ENCODE results near the gene MGME1. TPM values are rescaled to one million over a fixed set of nuclear protein-coding genes. Genes with fewer than 3 reads are reported as not detected.

MGME1 gene
- total RNA-seq, 1 donor from 2014 or later = 32.7 TPM

- H3K9me3 Mint-ChIP-seq = no peaks in the 10 kb centered on the region
- TF ChIP-seq CTCF (conservative IDR thresholded peaks at IDR 0.05) = no peak
- H3K27me3 Mint-ChIP-seq = no peaks in the 10 kb centered on the region
- peaks cover 28% of the 10 kb centered on the region for H3K36me3 Mint-ChIP-seq
- peak overlapping the region; percentile 99 for H3K27ac Mint-ChIP-seq
- H3K4me3 Mint-ChIP-seq = peak overlapping the region; percentile 97
- no peak for DNase-seq (ENCODE audit: extremely low spot score, unreplicated experiment)
- H3K4me1 Mint-ChIP-seq (ENCODE audit: unreplicated experiment) = peaks cover 30% of the 10 kb centered on the region
These were observed 3.3 kb downstream of the MGME1 start for GRCh38 chr20:17972121-17972520.

DNA sequence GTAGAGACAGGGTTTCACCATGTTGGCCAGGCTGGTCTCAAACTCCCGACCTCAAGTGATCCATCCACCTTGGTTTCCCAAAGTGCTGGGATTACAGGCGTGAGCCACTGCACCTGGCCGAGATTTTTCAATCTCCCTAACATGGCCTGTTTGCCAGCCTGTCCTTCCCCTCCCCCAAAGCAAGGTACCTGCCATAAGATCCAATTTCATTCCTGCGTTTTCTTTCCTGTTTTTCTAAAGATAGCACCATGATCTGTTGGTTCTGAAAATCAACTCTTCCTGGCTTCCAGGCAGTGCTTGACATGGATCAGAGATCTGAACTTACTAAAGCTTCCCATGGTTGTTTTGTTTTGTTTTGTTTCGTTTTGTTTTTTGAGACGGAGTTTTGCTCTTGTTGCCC, 7.5 kb downstream of the MGME1 start:
- H3K4me1 Mint-ChIP-seq (ENCODE audit: unreplicated experiment) = peaks cover 26% of the 10 kb centered on the region
- H3K36me3 Mint-ChIP-seq = peaks cover 31% of the 10 kb centered on the region
- H3K4me3 Mint-ChIP-seq = no peak overlapping the region
- no peak for DNase-seq (ENCODE audit: extremely low spot score, unreplicated experiment)
- no peaks in the 10 kb centered on the region for H3K9me3 Mint-ChIP-seq
- TF ChIP-seq CTCF (conservative IDR thresholded peaks at IDR 0.05) = no peak
- H3K27me3 Mint-ChIP-seq = no peaks in the 10 kb centered on the region
- no peak overlapping the region for H3K27ac Mint-ChIP-seq

GRCh38 chr20:17985388-17986018, 16.7 kb downstream of the MGME1 start:
- H3K27me3 Mint-ChIP-seq = no peaks in the 10 kb centered on the region
- no peaks in the 10 kb centered on the region for H3K4me1 Mint-ChIP-seq (ENCODE audit: unreplicated experiment)
- H3K36me3 Mint-ChIP-seq = peaks cover 3% of the 10 kb centered on the region
- H3K4me3 Mint-ChIP-seq = no peak overlapping the region
- no peak for DNase-seq (ENCODE audit: extremely low spot score, unreplicated experiment)
- H3K27ac Mint-ChIP-seq = no peak overlapping the region
- TF ChIP-seq CTCF (conservative IDR thresholded peaks at IDR 0.05) = no peak
- H3K9me3 Mint-ChIP-seq = no peaks in the 10 kb centered on the region

- H3K4me3 Mint-ChIP-seq = no peak overlapping the region
- no peak for DNase-seq (ENCODE audit: extremely low spot score, unreplicated experiment)
- no peaks in the 10 kb centered on the region for H3K4me1 Mint-ChIP-seq (ENCODE audit: unreplicated experiment)
- no peaks in the 10 kb centered on the region for H3K27me3 Mint-ChIP-seq
- H3K36me3 Mint-ChIP-seq = peaks cover 3% of the 10 kb centered on the region
- no peak for TF ChIP-seq CTCF (conservative IDR thresholded peaks at IDR 0.05)
- no peak overlapping the region for H3K27ac Mint-ChIP-seq
- no peaks in the 10 kb centered on the region for H3K9me3 Mint-ChIP-seq
These were observed 19.2 kb downstream of the MGME1 start for GRCh38 chr20:17987988-17988387.

DNA sequence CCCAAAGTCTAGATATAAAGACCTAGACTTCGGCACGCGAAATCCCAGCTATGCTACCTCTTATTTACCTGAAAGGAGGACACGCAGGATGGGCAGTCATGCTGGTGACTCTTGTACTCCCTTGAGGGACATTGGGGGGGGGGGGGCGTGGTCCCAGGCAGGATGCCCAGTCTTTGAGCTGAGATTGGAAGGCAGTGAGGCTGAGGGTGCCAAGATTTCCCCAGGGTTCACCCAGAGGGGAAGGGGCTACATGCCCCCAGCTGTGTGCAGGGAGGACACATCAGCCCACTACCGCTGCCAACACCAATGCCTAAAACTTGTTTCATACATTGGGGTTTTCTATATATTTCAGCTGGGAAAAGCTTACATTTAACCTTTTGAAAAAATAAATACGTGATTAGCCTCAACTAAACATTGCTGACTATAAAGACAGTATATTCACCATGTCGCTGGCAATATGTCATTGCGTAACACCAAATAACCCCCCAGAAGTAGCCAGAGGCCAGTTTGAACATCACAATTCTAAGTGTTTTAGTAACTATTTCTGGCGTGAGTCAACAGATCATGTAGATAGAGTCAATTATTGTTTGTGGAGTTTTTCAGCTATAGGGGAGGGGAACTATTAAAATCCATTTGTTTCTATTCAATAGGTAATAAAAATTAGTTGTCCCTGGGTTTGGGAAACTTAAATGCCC, 21.6 kb downstream of the MGME1 start:
- H3K36me3 Mint-ChIP-seq = peaks cover 3% of the 10 kb centered on the region
- no peaks in the 10 kb centered on the region for H3K9me3 Mint-ChIP-seq
- no peak overlapping the region for H3K27ac Mint-ChIP-seq
- H3K4me3 Mint-ChIP-seq = no peak overlapping the region
- DNase-seq (ENCODE audit: extremely low spot score, unreplicated experiment) = no peak
- H3K27me3 Mint-ChIP-seq = no peaks in the 10 kb centered on the region
- no peaks in the 10 kb centered on the region for H3K4me1 Mint-ChIP-seq (ENCODE audit: unreplicated experiment)
- TF ChIP-seq CTCF (conservative IDR thresholded peaks at IDR 0.05) = no peak
